Hepatocyte (in vitro differentiated cells): Measurements from ENCODE around the gene PTPN13.

Experiments used
- CTCF ChIP-seq: fragments of 200-600 bp; sonication (generic); IDR thresholded peaks from 2 replicates; pipeline ENCODE4 v1.5.1; 2016; ENCODE audit warnings: antibody characterized with exemption, mild to moderate bottlenecking; ENCODE audit not compliant: poor library complexity
- EZH2phosphoT487 ChIP-seq: fragments of 200-600 bp; sonication (generic); IDR thresholded peaks from one replicate; pipeline ENCODE4 v1.6.1; 2018; ENCODE audit warnings: antibody characterized with exemption, mild to moderate bottlenecking, low read depth, moderate library complexity; ENCODE audit not compliant: unreplicated experiment, severe bottlenecking

- TF ChIP-seq CTCF (no peak), EZH2phosphoT487 (no peak)
Observed at GRCh38 chr4:86857341-86858052, 263.4 kb downstream of the PTPN13 start.
